ENCODE results near the gene VRTN. TPM values are rescaled to one million over a fixed set of nuclear protein-coding genes. Genes with fewer than 3 reads are reported as not detected.
"Not testable (repeated sequence)": the region's sequence is repeated elsewhere in the genome, so short reads cannot be mapped to it uniquely, and the experiment has no call there.

Gene VRTN
- polyA plus RNA-seq, 1 donor from 2014 or later, result not detected

DNA sequence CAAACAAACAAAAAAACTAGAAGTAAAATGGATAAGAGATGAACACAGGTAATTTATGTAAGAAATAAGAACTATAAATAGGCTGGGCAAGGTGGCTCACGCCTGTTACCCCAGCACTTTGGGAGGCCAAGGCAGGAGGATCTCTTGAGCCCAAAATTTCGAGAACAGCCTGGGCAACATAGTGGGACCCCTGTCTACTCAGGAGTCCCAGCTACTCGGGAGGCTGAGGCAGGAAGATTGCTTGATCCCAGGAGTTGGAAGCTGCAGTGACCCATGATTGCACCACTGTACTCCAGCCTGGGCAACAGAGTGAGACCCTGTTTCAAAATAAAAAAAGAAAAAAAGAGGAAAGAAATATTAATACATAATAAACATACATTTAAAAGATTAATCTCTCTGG, 22.8 kb upstream of the VRTN start:
- H3K9ac ChIP-seq (ENCODE audit: low read length), result no peak overlapping the region
- H3K9me2 ChIP-seq (ENCODE audit: insufficient read depth, low read length), result no peaks in the 10 kb centered on the region
- no peaks in the 10 kb centered on the region for H3F3A ChIP-seq (ENCODE audit: insufficient read depth, low read length, poor library complexity, severe bottlenecking)
- no peak for TF ChIP-seq RAD21 (conservative IDR thresholded peaks at IDR 0.05)
- TF ChIP-seq, protein P1, sequence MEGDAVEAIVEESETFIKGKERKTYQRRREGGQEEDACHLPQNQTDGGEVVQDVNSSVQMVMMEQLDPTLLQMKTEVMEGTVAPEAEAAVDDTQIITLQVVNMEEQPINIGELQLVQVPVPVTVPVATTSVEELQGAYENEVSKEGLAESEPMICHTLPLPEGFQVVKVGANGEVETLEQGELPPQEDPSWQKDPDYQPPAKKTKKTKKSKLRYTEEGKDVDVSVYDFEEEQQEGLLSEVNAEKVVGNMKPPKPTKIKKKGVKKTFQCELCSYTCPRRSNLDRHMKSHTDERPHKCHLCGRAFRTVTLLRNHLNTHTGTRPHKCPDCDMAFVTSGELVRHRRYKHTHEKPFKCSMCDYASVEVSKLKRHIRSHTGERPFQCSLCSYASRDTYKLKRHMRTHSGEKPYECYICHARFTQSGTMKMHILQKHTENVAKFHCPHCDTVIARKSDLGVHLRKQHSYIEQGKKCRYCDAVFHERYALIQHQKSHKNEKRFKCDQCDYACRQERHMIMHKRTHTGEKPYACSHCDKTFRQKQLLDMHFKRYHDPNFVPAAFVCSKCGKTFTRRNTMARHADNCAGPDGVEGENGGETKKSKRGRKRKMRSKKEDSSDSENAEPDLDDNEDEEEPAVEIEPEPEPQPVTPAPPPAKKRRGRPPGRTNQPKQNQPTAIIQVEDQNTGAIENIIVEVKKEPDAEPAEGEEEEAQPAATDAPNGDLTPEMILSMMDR (IDR thresholded peaks at IDR 0.05; ENCODE audit: poor library complexity, severe bottlenecking), result no peak
- TF ChIP-seq, protein P2, sequence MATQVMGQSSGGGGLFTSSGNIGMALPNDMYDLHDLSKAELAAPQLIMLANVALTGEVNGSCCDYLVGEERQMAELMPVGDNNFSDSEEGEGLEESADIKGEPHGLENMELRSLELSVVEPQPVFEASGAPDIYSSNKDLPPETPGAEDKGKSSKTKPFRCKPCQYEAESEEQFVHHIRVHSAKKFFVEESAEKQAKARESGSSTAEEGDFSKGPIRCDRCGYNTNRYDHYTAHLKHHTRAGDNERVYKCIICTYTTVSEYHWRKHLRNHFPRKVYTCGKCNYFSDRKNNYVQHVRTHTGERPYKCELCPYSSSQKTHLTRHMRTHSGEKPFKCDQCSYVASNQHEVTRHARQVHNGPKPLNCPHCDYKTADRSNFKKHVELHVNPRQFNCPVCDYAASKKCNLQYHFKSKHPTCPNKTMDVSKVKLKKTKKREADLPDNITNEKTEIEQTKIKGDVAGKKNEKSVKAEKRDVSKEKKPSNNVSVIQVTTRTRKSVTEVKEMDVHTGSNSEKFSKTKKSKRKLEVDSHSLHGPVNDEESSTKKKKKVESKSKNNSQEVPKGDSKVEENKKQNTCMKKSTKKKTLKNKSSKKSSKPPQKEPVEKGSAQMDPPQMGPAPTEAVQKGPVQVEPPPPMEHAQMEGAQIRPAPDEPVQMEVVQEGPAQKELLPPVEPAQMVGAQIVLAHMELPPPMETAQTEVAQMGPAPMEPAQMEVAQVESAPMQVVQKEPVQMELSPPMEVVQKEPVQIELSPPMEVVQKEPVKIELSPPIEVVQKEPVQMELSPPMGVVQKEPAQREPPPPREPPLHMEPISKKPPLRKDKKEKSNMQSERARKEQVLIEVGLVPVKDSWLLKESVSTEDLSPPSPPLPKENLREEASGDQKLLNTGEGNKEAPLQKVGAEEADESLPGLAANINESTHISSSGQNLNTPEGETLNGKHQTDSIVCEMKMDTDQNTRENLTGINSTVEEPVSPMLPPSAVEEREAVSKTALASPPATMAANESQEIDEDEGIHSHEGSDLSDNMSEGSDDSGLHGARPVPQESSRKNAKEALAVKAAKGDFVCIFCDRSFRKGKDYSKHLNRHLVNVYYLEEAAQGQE (IDR thresholded peaks at IDR 0.05; ENCODE audit: borderline replicate concordance), result no peak
- TF ChIP-seq MXI1 (conservative IDR thresholded peaks at IDR 0.05; ENCODE audit: poor library complexity, severe bottlenecking), result no peak
- TF ChIP-seq EP300 (conservative IDR thresholded peaks at IDR 0.05; ENCODE audit: poor library complexity, severe bottlenecking), result no peak
- no peak for TF ChIP-seq EZH2 (IDR thresholded peaks at IDR 0.05; ENCODE audit: borderline replicate concordance, insufficient read depth, low read length, poor library complexity, severe bottlenecking)
- no peak overlapping the region for H3K27ac ChIP-seq (ENCODE audit: low read length)
- H2AFZ ChIP-seq (ENCODE audit: low read depth, low read length), result no peak overlapping the region
- no peaks in the 10 kb centered on the region for H4K20me1 ChIP-seq (ENCODE audit: insufficient read depth)
- H3K79me2 ChIP-seq (replicated peaks; ENCODE audit: insufficient read depth, low read length), result no peaks in the 10 kb centered on the region
- no peak overlapping the region for H3K4me2 ChIP-seq (ENCODE audit: low read length)
- H3K9me3 ChIP-seq (ENCODE audit: low read length), result no peaks in the 10 kb centered on the region
- no peak overlapping the region for H3K4me3 ChIP-seq (ENCODE audit: low read length)
- no peaks in the 10 kb centered on the region for H3K27me3 ChIP-seq (ENCODE audit: insufficient read depth, low read depth, low read length)
- no peaks in the 10 kb centered on the region for H3K36me3 ChIP-seq (ENCODE audit: insufficient read depth, low read length)

DNA sequence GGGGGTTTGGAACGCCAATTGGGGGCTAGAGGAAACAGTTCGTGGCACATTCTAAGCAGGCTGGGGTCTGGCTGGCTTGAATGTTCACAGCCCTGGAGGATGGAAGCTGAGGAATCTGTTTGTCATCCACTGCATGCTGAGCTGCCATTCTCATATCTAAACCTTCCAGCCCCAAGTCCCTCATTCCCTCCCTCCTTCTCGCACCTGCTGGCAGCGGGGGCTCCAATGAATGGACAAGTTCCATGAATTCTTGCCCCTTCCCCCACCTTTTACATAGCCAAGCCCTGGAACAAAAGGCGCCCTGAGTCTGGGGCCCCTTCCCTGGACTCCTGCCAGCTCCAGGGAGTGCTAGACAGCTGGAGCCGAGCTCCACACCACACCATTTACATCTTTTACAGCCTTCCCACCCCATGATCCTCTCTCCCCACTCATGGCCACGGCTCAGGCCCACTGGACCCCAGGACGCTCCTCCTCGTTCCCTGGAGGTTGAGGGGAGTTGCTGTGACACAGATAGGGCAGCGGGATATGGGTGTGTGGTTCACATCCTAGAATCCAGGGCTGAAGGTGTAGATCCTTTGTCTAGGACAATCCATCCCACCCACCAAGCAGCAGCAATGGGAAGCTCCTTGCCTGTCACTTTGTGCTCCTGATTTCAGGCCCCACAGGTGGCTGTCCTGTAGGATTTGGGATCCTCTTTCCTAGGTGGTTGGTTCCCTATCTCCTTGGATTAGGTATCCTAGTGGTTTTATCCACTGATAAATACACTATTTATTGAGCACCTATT, 21.7 kb upstream of the VRTN start:
- Histone ChIP-seq H3K9me3 (ENCODE audit: low read length) (no peaks in the 10 kb centered on the region), H3K36me3 (ENCODE audit: insufficient read depth, low read length) (no peaks in the 10 kb centered on the region), H3K27me3 (ENCODE audit: insufficient read depth, low read depth, low read length) (no peaks in the 10 kb centered on the region), H2AFZ (ENCODE audit: low read depth, low read length) (no peak overlapping the region), H3K9ac (ENCODE audit: low read length) (no peak overlapping the region), H3K9me2 (ENCODE audit: insufficient read depth, low read length) (no peaks in the 10 kb centered on the region), H3K4me2 (ENCODE audit: low read length) (no peak overlapping the region), H3K79me2 (replicated peaks; ENCODE audit: insufficient read depth, low read length) (no peaks in the 10 kb centered on the region), H3K4me3 (ENCODE audit: low read length) (no peak overlapping the region), H3K27ac (ENCODE audit: low read length) (no peak overlapping the region), H3F3A (ENCODE audit: insufficient read depth, low read length, poor library complexity, severe bottlenecking) (no peaks in the 10 kb centered on the region), H4K20me1 (ENCODE audit: insufficient read depth) (no peaks in the 10 kb centered on the region)
- TF ChIP-seq RAD21 (conservative IDR thresholded peaks at IDR 0.05) (no peak), MXI1 (conservative IDR thresholded peaks at IDR 0.05; ENCODE audit: poor library complexity, severe bottlenecking) (no peak), TAF1 (IDR thresholded peaks at IDR 0.05; ENCODE audit: low read depth) (no peak), SMC3 (conservative IDR thresholded peaks at IDR 0.05; ENCODE audit: poor library complexity) (no peak), EP300 (conservative IDR thresholded peaks at IDR 0.05; ENCODE audit: poor library complexity, severe bottlenecking) (no peak), POLR2AphosphoS5 (IDR thresholded peaks at IDR 0.05) (no peak), EZH2 (IDR thresholded peaks at IDR 0.05; ENCODE audit: borderline replicate concordance, insufficient read depth, low read length, poor library complexity, severe bottlenecking) (no peak)
- TF ChIP-seq, protein P1 (IDR thresholded peaks at IDR 0.05; ENCODE audit: poor library complexity, severe bottlenecking), result no peak
- TF ChIP-seq, protein P2 (IDR thresholded peaks at IDR 0.05; ENCODE audit: borderline replicate concordance), result no peak

DNA sequence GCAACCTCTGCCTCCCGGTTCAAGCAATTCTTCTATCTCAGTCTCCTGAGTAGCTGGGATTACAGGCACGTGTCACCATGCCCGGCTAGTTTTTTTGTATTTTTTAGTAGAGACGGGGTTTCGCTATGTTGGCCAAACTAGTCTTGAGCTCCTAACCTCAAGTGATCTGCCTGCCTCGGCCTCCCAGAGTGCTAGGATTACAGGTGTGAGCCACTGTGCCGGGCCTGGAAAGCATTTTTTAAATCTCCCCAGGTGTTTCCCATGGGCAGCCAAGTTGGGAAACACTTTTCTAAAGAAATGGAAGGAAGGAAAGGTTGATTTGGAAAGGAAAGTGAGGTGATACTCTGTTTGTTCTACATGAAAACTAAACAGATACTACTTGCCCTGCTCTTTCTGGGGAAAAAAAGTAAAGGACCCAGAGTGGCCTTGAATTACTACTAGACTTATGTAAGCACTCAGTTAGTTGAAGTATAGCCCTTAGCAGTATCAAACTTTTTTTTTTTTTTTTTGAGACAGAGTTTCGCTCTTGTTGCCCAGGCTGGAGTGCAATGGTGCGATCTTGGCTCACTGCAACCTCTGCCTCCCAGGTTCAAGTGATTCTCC, 18.2 kb upstream of the VRTN start:
- H3K27me3 ChIP-seq (ENCODE audit: insufficient read depth, low read depth, low read length); H3K4me3 ChIP-seq (ENCODE audit: low read length); H3K9me3 ChIP-seq (ENCODE audit: low read length); H3K27ac ChIP-seq (ENCODE audit: low read length); H3K4me2 ChIP-seq (ENCODE audit: low read length); H4K20me1 ChIP-seq (ENCODE audit: insufficient read depth); H3K36me3 ChIP-seq (ENCODE audit: insufficient read depth, low read length); H3K9ac ChIP-seq (ENCODE audit: low read length); H2AFZ ChIP-seq (ENCODE audit: low read depth, low read length); H3K9me2 ChIP-seq (ENCODE audit: insufficient read depth, low read length); H3K79me2 ChIP-seq (replicated peaks; ENCODE audit: insufficient read depth, low read length); H3F3A ChIP-seq (ENCODE audit: insufficient read depth, low read length, poor library complexity, severe bottlenecking): not testable (repeated sequence)
